Raji (cell line): Measurements from ENCODE around the gene CRYGN.

Source experiments
- POLR2A ChIP-seq: IDR thresholded peaks from 2 replicates; pipeline ENCODE4 v1.6.1; 2011; ENCODE audit warnings: low read depth, low read length, control low read depth; ENCODE audit not compliant: insufficient read depth

The CRYGN gene

GRCh38 chr7:151439855-151440798 lies at the start of gene CRYGN:
Gene CRYGN, minus strand, starts transcription at chr7:151440141. Its CDS starts 224 bp downstream, at chr7:151439917.
- no peak for TF ChIP-seq POLR2A

- TF ChIP-seq POLR2A: no peak
These were observed 49.6 kb upstream of the CRYGN start for GRCh38 chr7:151489498-151489897.

GRCh38 chr7:151488096-151488495 lies 48.2 kb upstream of the CRYGN start:
- TF ChIP-seq POLR2A: no peak

GRCh38 chr7:151487228-151487627 lies 47.3 kb upstream of the CRYGN start:
- TF ChIP-seq POLR2A: no peak

- TF ChIP-seq POLR2A: no peak
These were observed 46.1 kb upstream of the CRYGN start for GRCh38 chr7:151486074-151486473.

- TF ChIP-seq POLR2A: no peak
These were observed 45.2 kb upstream of the CRYGN start for GRCh38 chr7:151484971-151485707.

- TF ChIP-seq POLR2A: no peak
These were observed 43.7 kb upstream of the CRYGN start for GRCh38 chr7:151483711-151483983.

- no peak for TF ChIP-seq POLR2A
These were observed 43.2 kb upstream of the CRYGN start for GRCh38 chr7:151482883-151483710.

GRCh38 chr7:151481650-151482505 lies 41.9 kb upstream of the CRYGN start:
- TF ChIP-seq POLR2A: no peak

GRCh38 chr7:151477867-151478266 lies 37.9 kb upstream of the CRYGN start:
- no peak for TF ChIP-seq POLR2A

- TF ChIP-seq POLR2A: no peak
These were observed 32.9 kb upstream of the CRYGN start for GRCh38 chr7:151472644-151473380.

GRCh38 chr7:151470711-151471110 lies 30.8 kb upstream of the CRYGN start:
- no peak for TF ChIP-seq POLR2A

GRCh38 chr7:151469281-151469680 lies 29.3 kb upstream of the CRYGN start:
- no peak for TF ChIP-seq POLR2A
